Measurements from ENCODE around the gene CYFIP2.

Gene CYFIP2

DNA sequence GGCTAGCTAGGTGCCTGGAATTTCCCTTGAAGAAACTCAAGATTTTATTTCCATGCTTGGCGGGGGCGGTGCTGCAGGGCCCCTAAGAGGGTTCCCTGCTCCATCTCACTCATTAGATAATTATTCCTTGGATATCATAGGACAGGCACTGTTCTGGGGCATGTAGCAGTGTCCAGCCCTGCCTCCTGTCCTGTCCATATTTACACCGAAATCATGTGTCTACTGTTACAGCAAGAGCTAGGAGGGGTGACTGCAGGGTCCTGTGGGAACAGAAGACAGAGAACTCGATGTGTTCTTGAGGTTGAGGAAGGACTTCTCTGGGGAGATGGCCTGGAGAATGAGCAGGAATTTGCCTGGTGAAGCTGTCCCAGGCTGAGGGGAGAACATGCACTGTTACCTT lies 96.6 kb downstream of the CYFIP2 start:
- no peak overlapping the region for H2AFZ ChIP-seq (ENCODE audit: low read length)
- no peaks in the 10 kb centered on the region for H3K79me1 ChIP-seq (ENCODE audit: low read depth, low read length)
- no peak for DNase-seq (ENCODE audit: low spot score)
- no CpG with 5 or more reads among the region's 4 CpGs for WGBS, 2 donors (ENCODE audit: extremely low coverage in 2 of 2, insufficient read length in 2 of 2, insufficient replicate concordance in 1 of 2)
- no peak overlapping the region for H2AK5ac ChIP-seq (ENCODE audit: low read depth, low read length)
- no peak overlapping the region for H3K23ac ChIP-seq (ENCODE audit: low read depth, low read length, poor library complexity)
- no peak overlapping the region for H4K91ac ChIP-seq (ENCODE audit: low read depth, low read length, poor library complexity)
- peaks cover 28 to 95% of the 10 kb centered on the region in 2 donors for H3K36me3 ChIP-seq (replicated peaks in 1 of 2; ENCODE audit: control insufficient read depth in 2 of 2, insufficient read depth in 2 of 2, low read length in 2 of 2)
- peaks cover 0 to 9% of the 10 kb centered on the region in 2 donors for H3K4me1 ChIP-seq (ENCODE audit: control insufficient read depth in 2 of 2, insufficient read depth in 1 of 2, low read depth in 1 of 2, low read length in 2 of 2)
- H3K14ac ChIP-seq (ENCODE audit: low read length): no peak overlapping the region
- no peak overlapping the region for H2BK12ac ChIP-seq (ENCODE audit: low read length)
- no peak overlapping the region for H2BK120ac ChIP-seq (ENCODE audit: low read depth, low read length)
- H3K27me3 ChIP-seq (ENCODE audit: control insufficient read depth in 3 of 3, insufficient read depth in 3 of 3, low read depth in 1 of 3, low read length in 3 of 3): no peaks in the 10 kb centered on the region
- no peak overlapping the region for H2BK15ac ChIP-seq (ENCODE audit: low read length)
- no peak overlapping the region for H3K4ac ChIP-seq (ENCODE audit: low read length)
- no peak overlapping the region for H3K4me3 ChIP-seq (ENCODE audit: low read length in 2 of 2)
- no peak overlapping the region for H3K9ac ChIP-seq (ENCODE audit: low read depth, low read length, poor library complexity)
- no peak overlapping the region for H2BK5ac ChIP-seq (ENCODE audit: low read length)
- no peak overlapping the region for H3K27ac ChIP-seq (replicated peaks; ENCODE audit: low read length)
- H4K8ac ChIP-seq (ENCODE audit: low read depth, low read length): no peak overlapping the region
- H3K18ac ChIP-seq (ENCODE audit: low read length): no peak overlapping the region
- no peak overlapping the region for H3K4me2 ChIP-seq (ENCODE audit: insufficient read depth, low read length, poor library complexity, severe bottlenecking)
- no peaks in the 10 kb centered on the region for H3K9me3 ChIP-seq (replicated peaks in 1 of 2; ENCODE audit: control insufficient read depth in 2 of 2, insufficient read depth in 1 of 2, low read depth in 1 of 2, low read length in 2 of 2)

DNA sequence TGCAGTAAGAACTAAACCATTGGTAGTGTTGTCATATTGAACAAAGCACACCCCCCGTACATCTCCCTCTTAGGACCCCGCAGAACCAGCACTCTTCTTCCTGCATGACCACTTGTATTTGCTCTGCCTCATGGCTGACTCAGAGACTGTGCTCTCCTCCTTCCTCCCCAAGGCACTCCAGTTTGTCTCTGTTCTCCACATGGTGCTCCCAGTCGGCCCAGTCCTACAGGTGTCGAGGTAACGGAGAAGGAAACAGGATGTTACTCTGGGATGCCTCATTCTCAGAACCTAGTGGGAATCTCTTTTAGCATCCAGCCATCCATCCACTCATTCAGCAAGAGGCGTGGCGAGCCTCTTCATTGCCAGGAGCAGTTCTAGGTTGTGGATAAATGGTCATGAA lies 97.1 kb downstream of the CYFIP2 start:
- no peak overlapping the region for H3K23ac ChIP-seq (ENCODE audit: low read depth, low read length, poor library complexity)
- no CpG with 5 or more reads among the region's 7 CpGs for WGBS, 2 donors (ENCODE audit: extremely low coverage in 2 of 2, insufficient read length in 2 of 2, insufficient replicate concordance in 1 of 2)
- no peak overlapping the region for H3K27ac ChIP-seq (replicated peaks; ENCODE audit: low read length)
- no peak overlapping the region for H2AFZ ChIP-seq (ENCODE audit: low read length)
- no peak overlapping the region for H3K4me2 ChIP-seq (ENCODE audit: insufficient read depth, low read length, poor library complexity, severe bottlenecking)
- no peak overlapping the region for H2BK120ac ChIP-seq (ENCODE audit: low read depth, low read length)
- H3K9me3 ChIP-seq (replicated peaks in 1 of 2; ENCODE audit: control insufficient read depth in 2 of 2, insufficient read depth in 1 of 2, low read depth in 1 of 2, low read length in 2 of 2): no peaks in the 10 kb centered on the region
- H2BK15ac ChIP-seq (ENCODE audit: low read length): no peak overlapping the region
- H4K8ac ChIP-seq (ENCODE audit: low read depth, low read length): no peak overlapping the region
- H2AK5ac ChIP-seq (ENCODE audit: low read depth, low read length): no peak overlapping the region
- no peaks in the 10 kb centered on the region for H3K79me1 ChIP-seq (ENCODE audit: low read depth, low read length)
- no peak overlapping the region for H3K18ac ChIP-seq (ENCODE audit: low read length)
- H3K27me3 ChIP-seq (ENCODE audit: control insufficient read depth in 3 of 3, insufficient read depth in 3 of 3, low read depth in 1 of 3, low read length in 3 of 3): no peaks in the 10 kb centered on the region
- no peak overlapping the region for H3K4ac ChIP-seq (ENCODE audit: low read length)
- H3K9ac ChIP-seq (ENCODE audit: low read depth, low read length, poor library complexity): no peak overlapping the region
- no peak for DNase-seq (ENCODE audit: low spot score)
- peaks cover 28 to 94% of the 10 kb centered on the region in 2 donors for H3K36me3 ChIP-seq (replicated peaks in 1 of 2; ENCODE audit: control insufficient read depth in 2 of 2, insufficient read depth in 2 of 2, low read length in 2 of 2)
- H3K14ac ChIP-seq (ENCODE audit: low read length): no peak overlapping the region
- H2BK5ac ChIP-seq (ENCODE audit: low read length): no peak overlapping the region
- peaks cover 0 to 9% of the 10 kb centered on the region in 2 donors for H3K4me1 ChIP-seq (ENCODE audit: control insufficient read depth in 2 of 2, insufficient read depth in 1 of 2, low read depth in 1 of 2, low read length in 2 of 2)
- H4K91ac ChIP-seq (ENCODE audit: low read depth, low read length, poor library complexity): no peak overlapping the region
- H2BK12ac ChIP-seq (ENCODE audit: low read length): no peak overlapping the region
- H3K4me3 ChIP-seq (ENCODE audit: low read length in 2 of 2): no peak overlapping the region

DNA sequence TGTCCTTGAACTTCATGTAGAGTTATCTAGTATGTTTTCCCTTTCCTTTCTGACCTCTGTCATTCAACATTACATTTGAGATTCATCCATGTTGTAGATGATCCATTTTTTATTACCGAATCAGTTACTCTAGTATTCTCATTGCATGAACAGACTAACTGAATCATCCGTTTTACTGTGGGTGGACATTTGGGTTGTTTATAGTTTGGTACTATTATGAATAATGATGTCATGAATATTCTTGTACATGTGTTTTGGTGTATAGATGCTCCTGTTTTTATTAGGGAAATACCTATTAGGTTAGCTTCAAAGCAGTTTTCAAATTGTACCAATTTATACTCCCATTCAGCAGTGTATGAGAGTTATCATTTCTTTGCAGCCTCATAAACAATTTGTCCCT lies 99.8 kb downstream of the CYFIP2 start:
- no peaks in the 10 kb centered on the region for H3K9me3 ChIP-seq (replicated peaks in 1 of 2; ENCODE audit: control insufficient read depth in 2 of 2, insufficient read depth in 1 of 2, low read depth in 1 of 2, low read length in 2 of 2)
- peaks cover 14 to 89% of the 10 kb centered on the region in 2 donors for H3K36me3 ChIP-seq (replicated peaks in 1 of 2; ENCODE audit: control insufficient read depth in 2 of 2, insufficient read depth in 2 of 2, low read length in 2 of 2)
- H2AFZ ChIP-seq (ENCODE audit: low read length): no peak overlapping the region
- H3K4me1 ChIP-seq (ENCODE audit: control insufficient read depth in 2 of 2, insufficient read depth in 1 of 2, low read depth in 1 of 2, low read length in 2 of 2): peaks cover 3 to 9% of the 10 kb centered on the region in 2 donors
- no peak overlapping the region for H3K14ac ChIP-seq (ENCODE audit: low read length)
- H3K27me3 ChIP-seq (ENCODE audit: control insufficient read depth in 3 of 3, insufficient read depth in 3 of 3, low read depth in 1 of 3, low read length in 3 of 3): no peaks in the 10 kb centered on the region
- H3K4me2 ChIP-seq (ENCODE audit: insufficient read depth, low read length, poor library complexity, severe bottlenecking): no peak overlapping the region
- no peak overlapping the region for H2AK5ac ChIP-seq (ENCODE audit: low read depth, low read length)
- H3K18ac ChIP-seq (ENCODE audit: low read length): no peak overlapping the region
- H3K4me3 ChIP-seq (ENCODE audit: low read length in 2 of 2): no peak overlapping the region
- no peak overlapping the region for H4K8ac ChIP-seq (ENCODE audit: low read depth, low read length)
- H3K9ac ChIP-seq (ENCODE audit: low read depth, low read length, poor library complexity): no peak overlapping the region
- H3K27ac ChIP-seq (replicated peaks; ENCODE audit: low read length): no peak overlapping the region
- H3K23ac ChIP-seq (ENCODE audit: low read depth, low read length, poor library complexity): no peak overlapping the region
- no peak overlapping the region for H2BK120ac ChIP-seq (ENCODE audit: low read depth, low read length)
- no peak overlapping the region for H2BK12ac ChIP-seq (ENCODE audit: low read length)
- no peak overlapping the region for H4K91ac ChIP-seq (ENCODE audit: low read depth, low read length, poor library complexity)
- no peak overlapping the region for H2BK5ac ChIP-seq (ENCODE audit: low read length)
- no peak for DNase-seq (ENCODE audit: low spot score)
- no peak overlapping the region for H2BK15ac ChIP-seq (ENCODE audit: low read length)
- no peak overlapping the region for H3K4ac ChIP-seq (ENCODE audit: low read length)
- no CpG with 5 or more reads among the region's 2 CpGs for WGBS, 2 donors (ENCODE audit: extremely low coverage in 2 of 2, insufficient read length in 2 of 2, insufficient replicate concordance in 1 of 2)
- no peaks in the 10 kb centered on the region for H3K79me1 ChIP-seq (ENCODE audit: low read depth, low read length)

DNA sequence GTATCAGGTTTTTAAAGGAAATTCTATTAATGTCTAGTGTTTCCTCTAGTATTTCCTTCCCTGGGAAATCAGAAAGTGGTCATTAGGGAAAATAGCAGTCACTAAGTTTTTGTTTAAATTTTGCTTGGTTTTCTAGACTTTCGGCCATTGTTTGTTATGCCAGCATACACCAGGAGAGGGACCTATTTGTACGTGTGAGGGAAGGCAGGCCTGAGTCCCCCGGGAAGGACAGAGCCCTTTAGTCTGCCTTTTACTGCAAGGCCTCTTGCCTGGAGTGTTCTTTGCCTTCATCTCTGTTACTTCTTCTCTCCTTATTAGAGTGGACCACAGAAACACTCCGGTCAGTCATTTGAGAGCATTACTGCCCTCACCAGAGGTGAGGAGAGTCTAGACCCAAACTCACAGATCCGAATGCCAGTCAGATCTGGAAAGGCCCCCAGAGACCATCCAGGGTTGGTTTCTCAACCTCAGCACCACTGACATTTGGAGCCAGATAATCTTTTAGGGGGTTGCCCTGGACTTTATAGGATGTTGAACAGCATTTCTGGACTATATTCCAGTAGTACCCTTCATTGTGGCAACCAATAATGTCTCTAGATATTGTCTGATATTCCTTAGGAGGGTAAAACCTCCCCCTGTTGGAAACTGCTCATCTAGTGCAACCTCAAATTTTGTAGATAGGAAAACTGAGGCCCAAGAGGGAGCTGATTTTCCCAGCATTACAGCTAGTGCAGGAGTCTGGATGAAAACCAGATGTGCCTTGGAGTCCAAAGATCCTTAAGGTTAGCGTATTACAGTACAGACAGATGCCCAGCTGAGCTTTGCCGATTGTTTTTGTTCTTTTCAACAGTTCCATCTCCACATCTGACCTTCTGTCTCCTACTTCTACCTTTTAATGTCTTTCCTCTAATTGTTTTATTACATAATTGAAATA lies 101.1 kb downstream of the CYFIP2 start:
- H3K27ac ChIP-seq (replicated peaks; ENCODE audit: low read length): no peak overlapping the region

More for the DNA sequence above, 101.1 kb downstream of the CYFIP2 start:
- Histone ChIP-seq H3K4me3 (ENCODE audit: low read length in 2 of 2) (no peak overlapping the region), H3K9me3 (replicated peaks in 1 of 2; ENCODE audit: control insufficient read depth in 2 of 2, insufficient read depth in 1 of 2, low read depth in 1 of 2, low read length in 2 of 2) (no peaks in the 10 kb centered on the region), H3K27me3 (ENCODE audit: control insufficient read depth in 3 of 3, insufficient read depth in 3 of 3, low read depth in 1 of 3, low read length in 3 of 3) (no peaks in the 10 kb centered on the region), H2AFZ (ENCODE audit: low read length) (no peak overlapping the region), H3K23ac (ENCODE audit: low read depth, low read length, poor library complexity) (no peak overlapping the region), H2BK12ac (ENCODE audit: low read length) (no peak overlapping the region), H3K4me2 (ENCODE audit: insufficient read depth, low read length, poor library complexity, severe bottlenecking) (no peak overlapping the region), H3K9ac (ENCODE audit: low read depth, low read length, poor library complexity) (no peak overlapping the region), H3K36me3 (replicated peaks in 1 of 2; ENCODE audit: control insufficient read depth in 2 of 2, insufficient read depth in 2 of 2, low read length in 2 of 2) (peaks cover 8 to 80% of the 10 kb centered on the region in 2 donors), H4K91ac (ENCODE audit: low read depth, low read length, poor library complexity) (no peak overlapping the region), H2AK5ac (ENCODE audit: low read depth, low read length) (no peak overlapping the region), H3K4me1 (ENCODE audit: control insufficient read depth in 2 of 2, insufficient read depth in 1 of 2, low read depth in 1 of 2, low read length in 2 of 2) (peaks cover 6 to 11% of the 10 kb centered on the region in 2 donors), H3K18ac (ENCODE audit: low read length) (no peak overlapping the region), H3K4ac (ENCODE audit: low read length) (no peak overlapping the region), H2BK5ac (ENCODE audit: low read length) (no peak overlapping the region), H2BK120ac (ENCODE audit: low read depth, low read length) (no peak overlapping the region), H3K14ac (ENCODE audit: low read length) (no peak overlapping the region), H4K8ac (ENCODE audit: low read depth, low read length) (no peak overlapping the region), H3K79me1 (ENCODE audit: low read depth, low read length) (no peaks in the 10 kb centered on the region), H2BK15ac (ENCODE audit: low read length) (no peak overlapping the region)
- WGBS, 2 donors (ENCODE audit: extremely low coverage in 2 of 2, insufficient read length in 2 of 2, insufficient replicate concordance in 1 of 2): no CpG with 5 or more reads among the region's 7 CpGs
- DNase-seq (ENCODE audit: low spot score): no peak

Measured in neuronal stem cell (in vitro differentiated cells).